DMS 273 (cell line): ENCODE data around the gene SLC41A3.
"Not testable (repeated sequence)": the region's sequence is repeated elsewhere in the genome, so short reads cannot be mapped to it uniquely, and the experiment has no call there.

ENCODE experiments used
- DNase-seq: peaks from one replicate; lab custom pipeline; 2025; ENCODE audit not compliant: unreplicated experiment; lab: John Stamatoyannopoulos, UW

The SLC41A3 gene

DNA sequence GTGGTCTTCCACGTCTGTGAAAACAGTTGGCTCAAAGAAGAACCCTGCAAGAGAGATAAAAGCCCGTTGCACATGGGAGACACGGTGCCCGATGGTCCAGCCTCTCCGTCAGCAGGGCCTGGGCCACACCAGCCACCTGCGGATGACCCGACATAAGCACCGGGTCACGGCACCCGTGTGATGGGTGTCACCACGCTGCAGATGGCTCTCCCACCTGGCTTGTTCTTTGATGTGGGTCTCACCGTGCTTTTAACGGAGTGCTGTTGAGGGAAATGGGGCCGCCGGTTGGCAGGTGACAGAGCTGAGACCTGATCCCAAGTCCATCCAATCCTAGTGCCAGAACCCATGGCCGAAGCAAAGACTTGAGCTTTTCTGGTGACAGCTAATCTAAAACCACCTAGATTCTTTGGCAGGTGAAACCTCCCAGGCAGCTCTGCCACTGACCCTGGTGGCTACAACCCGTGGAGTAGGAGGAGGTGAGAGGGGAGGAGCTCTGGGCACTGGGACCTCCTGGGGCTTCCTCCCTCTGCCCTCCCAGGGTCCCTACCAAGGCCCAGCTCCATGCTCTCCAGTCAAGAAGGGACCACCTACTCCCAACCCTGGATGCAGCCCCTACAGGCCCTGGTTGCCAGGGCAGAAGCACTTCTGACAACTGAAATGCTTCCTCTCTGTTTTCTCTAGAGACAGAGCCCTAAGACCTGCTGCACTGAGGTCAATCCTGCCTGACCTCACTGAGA lies 23.4 kb upstream of the SLC41A3 start:
- no peak for DNase-seq

DNA sequence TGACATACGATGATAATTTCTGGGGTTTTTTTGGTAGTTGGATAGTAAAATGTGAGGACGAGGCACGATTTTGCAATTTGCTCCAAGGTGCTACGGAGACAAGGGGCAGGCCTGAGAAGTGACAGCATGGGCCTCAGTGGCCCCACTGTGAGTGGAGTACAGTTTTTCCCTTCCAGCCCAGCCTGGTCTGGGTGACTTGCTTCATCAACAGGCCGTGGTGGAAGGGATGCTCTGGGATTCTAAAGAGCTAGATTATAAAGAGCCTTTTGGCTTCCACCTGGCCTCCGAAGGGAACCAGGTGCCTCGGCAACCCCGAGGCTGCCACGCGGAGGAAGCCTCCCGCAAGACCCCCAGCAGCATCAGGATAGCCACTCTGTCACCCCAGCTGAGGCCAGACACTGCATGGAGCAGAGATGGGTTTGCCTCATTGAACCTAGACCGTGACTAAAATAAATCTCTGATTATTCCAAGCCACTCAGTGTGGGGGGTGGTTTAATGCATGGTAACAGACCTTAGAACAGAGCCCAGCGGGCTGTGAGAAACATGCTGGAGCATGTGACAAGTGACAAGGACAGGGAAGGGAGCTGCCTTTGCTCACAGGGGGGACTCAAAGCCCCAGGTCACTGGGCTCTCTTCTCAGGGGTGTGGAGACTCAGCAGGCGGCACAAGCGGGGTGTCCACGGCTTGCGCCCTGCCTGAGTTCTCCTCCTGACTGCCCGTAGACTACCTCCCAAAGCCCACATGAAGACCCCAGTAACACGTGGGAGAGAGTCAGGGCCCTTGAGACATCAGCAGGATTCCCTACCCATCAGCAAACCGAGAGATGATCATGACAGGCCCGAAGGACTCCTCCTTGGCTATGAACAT lies 22.6 kb upstream of the SLC41A3 start:
- no peak for DNase-seq

DNA sequence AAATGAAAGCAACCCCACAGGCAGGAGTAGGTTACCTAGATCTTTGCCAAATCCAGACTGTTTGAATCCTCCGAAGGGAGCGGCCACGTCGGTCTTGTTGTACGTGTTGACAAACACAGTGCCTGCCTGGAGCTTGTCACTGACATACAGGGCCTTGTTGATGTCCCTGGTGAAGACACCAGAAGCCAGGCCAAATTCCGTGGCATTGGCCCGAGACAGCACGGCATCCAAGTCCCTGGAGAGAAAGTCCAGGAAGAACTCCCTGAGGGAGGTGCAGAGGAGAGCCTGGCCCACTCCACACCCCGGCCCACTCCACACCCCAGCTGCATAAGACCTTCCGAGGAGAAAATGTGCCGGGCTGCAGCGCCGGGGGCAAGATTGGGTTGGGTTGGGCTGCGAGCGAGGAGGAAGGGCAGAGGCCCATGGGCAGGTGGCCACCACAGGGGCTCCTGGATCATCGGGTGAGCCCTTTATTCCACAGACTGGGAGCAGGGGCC lies 21.8 kb upstream of the SLC41A3 start:
- no peak for DNase-seq

DNA sequence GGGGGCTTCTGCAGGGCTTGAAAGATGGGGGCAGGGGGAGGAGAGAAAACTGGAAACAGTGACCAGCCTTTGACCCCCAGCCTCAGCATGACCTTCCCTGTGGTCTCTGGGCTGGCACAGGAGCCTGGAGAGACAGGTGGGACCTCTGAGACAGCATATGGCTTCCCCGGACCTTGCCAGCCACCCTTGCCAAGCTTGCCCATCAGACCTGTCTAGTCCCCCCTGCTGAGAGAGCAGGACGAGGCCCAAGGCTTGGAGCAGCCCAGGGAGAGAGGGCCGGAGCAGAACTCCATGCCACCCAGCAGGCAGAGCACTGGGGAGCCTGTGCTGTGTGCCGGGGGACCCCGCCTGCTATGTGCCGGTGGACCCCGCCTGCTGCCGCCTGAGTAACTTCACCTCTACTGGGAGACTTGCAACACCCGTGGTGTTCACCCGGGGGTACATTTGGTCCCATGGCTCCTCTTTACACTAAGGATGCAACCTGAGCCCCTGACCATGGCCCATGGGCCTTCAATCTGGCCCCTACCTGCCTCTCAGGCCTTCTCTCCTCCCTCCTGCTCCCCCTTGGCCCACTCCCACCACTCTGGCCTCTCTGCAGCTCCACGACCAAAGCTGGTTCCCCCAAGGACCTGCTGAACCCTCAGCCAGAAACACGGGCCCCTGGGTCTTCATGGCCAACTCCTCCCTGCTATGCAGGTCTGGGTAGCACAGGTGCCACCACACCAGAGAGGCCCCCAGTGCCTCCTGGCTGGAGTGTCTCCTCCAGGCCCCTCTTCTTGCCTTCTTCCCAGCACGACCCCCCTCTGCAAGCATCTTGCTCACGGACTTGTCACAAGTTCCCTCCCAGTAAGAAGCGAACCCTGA lies 21.1 kb upstream of the SLC41A3 start:
- DNase-seq, result no peak

DNA sequence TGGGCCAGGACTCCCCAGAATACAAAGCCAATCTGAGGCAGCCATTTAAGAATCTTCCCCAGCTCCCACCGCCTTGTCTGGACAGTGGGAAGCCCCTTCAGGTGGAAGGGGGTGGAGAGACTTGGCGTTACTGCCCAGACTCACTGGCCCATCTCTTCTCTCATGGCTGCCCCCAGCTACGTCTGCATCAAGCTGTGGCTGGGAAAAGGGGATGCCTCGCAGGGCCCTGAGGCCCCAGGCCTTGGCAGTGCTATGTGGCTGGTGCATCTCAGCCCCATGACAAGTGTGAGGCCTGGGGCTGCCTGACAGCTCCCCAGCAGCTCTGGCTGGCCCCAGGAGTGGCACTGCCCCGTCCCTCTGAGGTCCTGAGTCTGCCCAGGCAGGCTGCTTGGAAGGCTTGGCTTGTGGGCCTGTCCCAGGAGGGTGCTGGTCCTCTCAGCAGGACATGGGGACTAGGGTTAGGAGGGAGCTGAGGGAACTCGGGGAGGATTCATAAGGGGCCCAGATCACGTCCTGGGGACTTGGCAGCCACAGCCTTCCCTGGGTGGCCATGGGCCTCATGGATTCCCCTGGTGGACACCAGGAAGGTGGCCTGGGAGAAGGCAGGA lies 20.2 kb upstream of the SLC41A3 start:
- no peak for DNase-seq

DNA sequence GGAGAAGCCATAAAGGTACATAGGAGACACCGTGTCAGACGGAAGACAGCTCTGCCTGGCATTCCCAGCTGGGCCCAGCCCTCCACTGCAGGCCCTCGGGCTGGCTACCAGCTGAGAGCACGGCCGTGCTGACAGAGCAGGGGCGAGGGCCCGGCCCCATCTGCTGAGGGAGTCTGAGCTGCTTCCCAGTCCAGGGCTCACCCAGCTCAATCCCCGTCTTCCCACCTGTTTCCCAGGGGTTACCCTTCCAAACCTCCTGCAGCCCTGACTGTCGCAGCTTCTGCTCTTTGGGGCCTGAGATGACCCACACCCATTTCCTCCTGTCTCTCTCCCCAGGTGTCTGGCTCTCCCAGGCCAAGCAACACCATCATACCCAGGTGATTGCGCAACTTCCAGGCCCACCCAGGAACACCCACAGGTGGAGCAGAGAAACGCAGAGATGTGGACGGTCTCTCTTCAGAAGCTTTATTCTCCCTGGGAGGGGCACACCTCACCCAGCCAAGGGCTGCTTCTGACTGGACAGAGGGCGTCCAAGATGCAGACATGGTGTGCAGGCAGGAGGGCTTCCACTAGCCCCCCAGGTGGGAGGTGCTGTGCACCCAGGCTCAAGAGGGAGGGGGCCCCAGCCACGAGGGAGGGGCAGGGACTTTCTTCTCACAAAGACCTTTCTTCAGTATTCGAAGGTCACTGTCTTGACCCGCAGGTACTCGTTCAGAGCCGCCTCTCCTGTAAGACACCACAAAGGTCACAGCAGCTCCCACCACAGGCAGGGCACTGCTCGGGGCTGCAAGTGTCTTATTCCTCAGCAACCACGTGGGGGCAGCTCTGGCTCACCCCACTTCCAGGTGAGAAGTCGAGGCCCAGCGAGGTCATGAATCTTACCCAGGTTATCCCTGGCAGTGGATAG lies 19.4 kb upstream of the SLC41A3 start:
- peak; percentile 31 for DNase-seq

DNA sequence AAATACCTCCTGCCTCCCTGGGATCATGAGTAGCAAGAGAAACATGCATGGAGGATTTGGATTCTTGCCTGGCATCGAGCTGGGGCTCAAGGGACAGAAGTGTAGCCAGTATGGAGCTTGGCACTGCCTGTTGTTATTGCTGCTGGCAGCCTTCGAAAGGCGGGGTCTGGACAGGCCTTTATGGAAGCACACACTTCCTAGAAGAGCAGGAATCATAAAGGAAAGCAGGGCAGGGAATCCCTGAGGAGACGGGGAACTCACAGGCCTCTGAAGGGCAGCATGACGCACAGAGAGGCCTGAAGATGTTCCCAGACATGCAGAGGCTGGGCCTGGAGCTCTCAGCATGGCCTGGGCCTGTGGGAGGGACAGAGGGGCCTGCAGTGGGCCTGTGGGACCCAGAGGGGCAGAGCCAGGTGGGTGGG lies 18.6 kb upstream of the SLC41A3 start:
- DNase-seq, result no peak

DNA sequence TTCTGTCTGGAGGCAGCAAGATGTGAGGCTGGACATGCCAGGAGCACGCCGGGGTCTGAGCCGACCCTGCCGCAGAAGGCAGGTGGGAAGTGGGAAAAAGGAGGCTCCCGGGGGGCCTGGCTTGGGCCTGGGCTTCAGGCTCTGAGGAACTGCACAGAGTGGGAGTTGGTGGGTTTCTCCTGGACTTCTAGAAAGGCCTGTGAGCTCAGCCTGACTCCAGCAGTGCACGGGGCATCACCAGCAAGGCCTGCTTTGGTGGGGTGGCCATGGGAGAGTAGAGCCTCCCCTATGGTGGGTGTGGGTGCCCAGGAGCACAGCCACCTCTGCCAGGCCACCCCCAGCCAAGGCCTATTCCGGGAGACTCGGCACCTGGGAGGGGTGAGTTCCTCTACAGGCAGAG lies 18.1 kb upstream of the SLC41A3 start:
- DNase-seq, result no peak

DNA sequence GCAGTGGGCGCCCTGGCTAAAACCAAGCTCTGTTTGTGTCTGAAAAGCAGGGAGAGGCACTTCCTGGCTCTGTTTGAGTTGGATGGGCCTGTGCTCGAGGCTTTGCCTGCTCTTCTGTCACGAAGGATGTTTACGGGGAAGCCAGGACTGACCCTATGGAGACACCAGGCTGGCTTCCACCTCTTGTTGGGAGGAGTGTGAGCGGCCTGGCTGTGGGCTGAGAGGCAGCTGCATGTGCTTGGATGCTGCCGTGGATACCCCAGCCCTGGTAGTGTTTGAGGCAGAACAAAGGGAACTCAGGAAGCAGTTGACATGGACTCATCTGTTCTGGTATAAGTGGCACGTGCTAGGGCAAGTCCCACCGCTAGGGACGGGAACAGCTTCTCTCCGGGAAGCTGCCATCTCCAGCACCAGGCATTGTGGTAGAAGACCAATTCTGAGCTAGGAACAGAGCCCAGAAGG lies 17.6 kb upstream of the SLC41A3 start:
- no peak for DNase-seq

DNA sequence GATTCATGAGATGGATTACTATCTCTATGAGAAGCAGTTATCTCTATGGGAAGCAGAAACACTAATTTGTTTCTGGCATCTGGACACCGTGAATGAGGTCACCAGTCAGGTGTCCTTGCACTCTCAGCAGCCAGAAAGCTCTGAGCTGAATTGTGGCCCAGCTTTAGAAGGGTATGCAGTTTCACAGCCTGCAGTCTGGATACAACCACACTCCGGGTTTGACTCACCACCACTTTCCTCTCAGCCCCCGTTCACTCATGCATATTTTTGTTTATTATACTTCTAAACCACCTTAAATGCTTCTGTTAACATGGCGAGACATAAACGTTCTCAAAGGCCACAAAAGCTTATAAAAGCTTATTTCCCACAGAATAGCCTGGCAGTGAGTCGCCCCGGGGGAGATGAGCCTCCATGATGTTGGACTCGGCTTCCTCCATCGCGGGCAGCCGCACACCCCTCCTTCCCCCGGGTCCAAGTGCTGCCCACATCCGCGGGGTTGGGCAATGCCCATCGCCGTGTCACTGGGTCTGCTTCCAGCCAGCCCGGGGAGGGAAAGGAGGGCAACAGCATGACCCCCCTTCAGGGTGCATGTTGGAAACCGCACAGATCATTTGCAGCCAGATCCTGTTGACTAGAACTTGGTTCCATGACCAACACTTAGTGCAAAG lies 16.8 kb upstream of the SLC41A3 start:
- peak; percentile 28 for DNase-seq

DNA sequence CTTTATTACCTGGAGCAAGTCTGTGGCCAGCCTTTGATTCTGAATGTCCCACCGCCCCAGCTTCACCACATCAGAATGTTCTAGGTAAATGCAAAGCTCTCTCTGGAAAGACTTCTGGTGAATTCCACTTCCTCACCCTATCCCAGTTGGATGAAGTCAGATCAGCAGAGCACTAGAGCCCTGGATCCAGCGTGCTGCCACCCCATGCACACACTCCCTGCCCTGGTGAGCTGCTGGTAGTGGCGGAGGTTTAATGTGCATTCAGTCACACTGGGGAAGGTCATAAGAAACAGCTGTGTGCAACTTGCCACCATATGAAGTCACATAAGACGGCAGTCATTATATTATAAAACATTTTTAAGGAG lies 16.3 kb upstream of the SLC41A3 start:
- DNase-seq, result no peak

DNA sequence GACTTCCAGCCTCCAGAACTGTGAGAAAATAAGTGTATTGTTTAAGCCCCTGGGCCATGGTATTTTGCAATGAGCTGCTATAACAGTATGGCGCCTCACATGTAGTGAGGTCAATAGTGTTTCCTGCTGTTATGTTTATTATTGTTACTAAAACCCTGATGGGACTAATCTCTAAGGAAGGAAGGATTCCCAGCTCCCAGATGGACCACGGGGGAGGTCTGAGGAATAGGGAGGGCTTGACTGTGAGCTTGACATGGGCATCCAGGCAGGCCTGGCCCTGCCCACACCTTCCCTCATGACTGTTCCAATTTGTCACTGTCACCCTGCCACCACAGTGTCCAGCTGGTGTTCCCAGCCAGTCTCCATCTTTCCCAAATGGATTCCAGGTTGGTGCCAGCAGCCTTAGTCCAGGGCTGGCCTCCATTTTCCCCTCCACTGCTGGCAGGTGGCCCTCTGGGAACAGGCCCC lies 14.5 kb upstream of the SLC41A3 start:
- no peak for DNase-seq

DNA sequence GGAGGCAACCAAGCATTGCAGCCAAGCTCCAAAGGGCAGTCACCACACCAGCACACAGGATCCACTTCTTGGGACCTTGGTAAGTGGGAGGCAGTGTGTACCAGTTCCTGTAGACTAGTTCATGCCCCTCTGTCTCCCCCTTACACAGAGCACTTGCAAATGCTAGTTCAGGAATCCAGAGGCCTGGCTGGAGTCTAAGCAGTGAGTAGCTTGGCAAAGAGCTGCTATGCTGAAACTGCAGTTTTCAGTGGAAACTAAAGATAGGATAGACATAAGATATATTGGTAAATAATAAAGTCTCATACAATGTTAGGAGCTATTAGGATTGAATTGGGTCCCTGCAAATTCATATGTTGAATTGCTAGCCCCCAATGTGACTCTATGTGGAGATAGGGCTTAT lies 13.9 kb upstream of the SLC41A3 start:
- DNase-seq, result no peak

DNA sequence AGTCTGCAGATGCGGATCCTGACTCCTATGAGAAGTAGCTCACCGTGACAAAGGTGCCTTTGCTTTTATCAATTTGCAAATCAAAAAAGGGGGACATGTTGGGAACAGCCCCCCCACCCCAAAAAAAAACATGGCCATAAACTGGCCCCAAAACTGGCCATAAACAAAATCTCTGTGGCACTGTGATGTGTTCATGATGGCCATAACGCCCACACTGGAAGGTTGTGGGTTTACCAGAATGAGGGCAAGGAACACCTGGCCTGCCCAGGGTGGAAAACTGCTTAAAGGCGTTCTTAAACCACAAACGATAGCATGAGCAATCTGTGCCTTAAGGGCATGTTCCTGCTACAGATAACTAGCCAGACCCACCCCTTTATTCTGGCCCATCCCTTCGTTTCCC lies 12.3 kb upstream of the SLC41A3 start:
- not testable (repeated sequence) for DNase-seq

DNA sequence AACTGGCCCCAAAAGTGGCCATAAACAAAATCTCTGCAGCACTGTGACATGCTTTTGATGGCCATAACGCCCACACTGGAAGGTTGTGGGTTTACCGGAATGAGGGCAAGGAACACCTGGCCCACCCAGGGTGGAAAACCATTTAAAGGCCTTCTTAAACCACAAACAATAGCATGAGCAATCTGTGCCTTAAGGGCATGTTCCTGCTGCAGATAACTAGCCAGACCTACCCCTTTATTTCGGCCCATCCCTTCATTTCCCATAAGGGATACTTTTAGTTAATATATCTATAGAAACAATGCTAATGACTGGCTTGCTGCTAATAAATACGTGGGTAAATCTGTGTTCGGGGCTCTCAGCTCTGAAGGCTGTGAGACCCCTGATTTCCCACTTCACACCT lies 8.2 kb upstream of the SLC41A3 start:
- DNase-seq, result not testable (repeated sequence)

DNA sequence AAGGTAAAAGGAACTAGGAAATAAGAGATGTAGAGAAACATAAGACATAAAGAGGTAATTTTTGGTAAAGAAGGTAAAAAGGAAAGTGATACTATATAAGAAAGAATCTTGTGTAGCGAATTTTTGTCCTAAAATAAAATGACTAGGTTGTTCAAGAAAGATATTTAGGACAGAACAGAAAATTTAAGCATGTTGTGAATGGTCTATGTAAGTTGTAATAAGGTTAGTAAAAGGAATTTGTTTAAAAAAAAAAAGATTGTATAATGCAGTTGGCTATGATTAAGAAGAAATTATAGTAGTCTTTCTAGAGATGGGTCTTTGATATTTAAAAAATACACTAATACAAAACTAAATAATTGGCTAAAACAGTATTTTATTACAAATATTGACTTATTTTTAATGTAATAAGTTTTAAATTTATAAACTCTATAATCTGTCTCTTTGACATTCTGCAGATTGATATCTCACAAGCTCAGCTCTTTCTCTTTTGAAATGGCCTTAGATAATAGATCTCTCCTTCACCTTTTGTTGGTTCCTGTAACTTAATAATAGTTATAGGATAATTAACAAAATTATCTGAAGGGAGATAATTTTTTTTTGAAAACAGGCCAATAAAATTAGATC lies 3.7 kb upstream of the SLC41A3 start:
- peak; percentile 47 for DNase-seq

DNA sequence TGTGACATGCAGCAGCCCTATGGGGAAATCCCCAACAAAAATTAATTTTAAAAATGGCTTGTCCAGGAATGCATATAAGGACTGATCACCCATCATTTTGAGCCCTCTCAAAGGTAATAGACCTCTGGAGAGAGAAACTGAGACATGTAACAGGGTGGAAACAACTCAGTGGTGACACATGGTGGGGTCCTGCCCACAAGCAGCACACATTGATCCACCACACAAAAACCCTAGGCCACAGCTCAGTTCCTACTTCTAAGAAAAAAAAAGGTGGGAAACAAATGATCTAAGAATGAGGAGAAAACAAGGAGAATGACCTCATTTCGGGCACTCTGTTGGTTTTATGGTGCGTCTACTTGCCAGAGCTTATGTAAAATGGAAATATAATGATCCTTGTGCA lies 1.9 kb upstream of the SLC41A3 start:
- DNase-seq, result no peak

DNA sequence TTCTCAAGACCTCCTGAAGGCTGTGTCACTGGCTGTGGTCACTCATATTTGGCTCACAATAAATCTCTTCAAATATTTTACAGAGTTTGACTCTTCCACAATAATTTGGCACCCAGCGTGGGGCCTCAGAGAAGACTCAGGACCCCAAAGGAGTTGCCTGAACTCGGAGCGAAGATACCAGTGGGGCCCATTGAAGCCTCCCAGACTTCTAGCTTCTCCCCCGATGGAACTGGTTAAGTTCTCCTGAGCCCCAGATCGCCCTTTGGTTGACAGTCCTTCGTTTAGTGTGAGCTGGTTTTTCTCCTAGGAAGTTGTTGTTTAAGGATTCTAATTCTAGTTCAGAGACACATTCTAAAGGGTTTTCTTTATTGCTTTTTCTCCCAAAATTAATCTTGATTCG lies 1.4 kb upstream of the SLC41A3 start:
- DNase-seq, result no peak

DNA sequence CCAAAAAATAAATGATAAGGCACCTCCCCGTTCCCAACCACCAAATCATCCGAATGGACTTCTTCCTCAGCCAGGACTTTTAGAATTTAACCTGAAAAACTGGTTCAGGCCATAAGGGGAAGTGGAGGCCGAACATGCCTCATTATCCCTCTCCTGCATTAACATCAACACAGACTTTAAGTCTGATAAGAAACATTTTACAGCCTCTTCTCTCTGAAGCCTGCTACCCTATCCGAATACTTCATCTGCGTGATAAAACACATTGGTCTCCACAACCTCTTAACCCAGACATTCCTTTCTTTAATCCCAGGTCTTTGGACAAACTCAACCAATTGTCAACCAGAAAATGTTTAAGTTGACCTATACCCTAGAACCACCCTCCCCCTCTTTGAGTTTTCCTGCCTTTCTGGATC lies 850 bp upstream of the SLC41A3 start:
- DNase-seq, result no peak
